IPS DF 6.9 (cell line): ENCODE data around the gene CD72.
"Not testable (repeated sequence)": the region's sequence is repeated elsewhere in the genome, so short reads cannot be mapped to it uniquely, and the experiment has no call there.

ENCODE experiments used
- DNase-seq: peaks from one replicate; pipeline ENCODE4 v3.0.0-alpha.2; 2013; ENCODE audit warnings: low read depth, low spot score
- H3K27ac ChIP-seq: one replicate; pipeline ENCODE4 v1.5.1; 2013; ENCODE audit warnings: low read length, control low read depth
- H3K27me3 ChIP-seq: 2 replicates; pipeline ENCODE4 v1.6.1; 2013; ENCODE audit warnings: mild to moderate bottlenecking, low read length; ENCODE audit not compliant: control insufficient read depth, insufficient read depth
- H3K36me3 ChIP-seq: 2 replicates; pipeline ENCODE4 v1.6.1; 2013; ENCODE audit warnings: low read length; ENCODE audit not compliant: control insufficient read depth, insufficient read depth
- H3K4me1 ChIP-seq: 2 replicates; pipeline ENCODE4 v1.6.1; 2013; ENCODE audit warnings: low read length; ENCODE audit not compliant: control insufficient read depth, insufficient read depth
- H3K4me3 ChIP-seq: 2 replicates; pipeline ENCODE4 v1.5.1; 2013; ENCODE audit warnings: mild to moderate bottlenecking, low read length
- H3K9me3 ChIP-seq: 2 replicates; pipeline ENCODE4 v1.6.1; 2013; ENCODE audit warnings: low read length, inconsistent platforms; ENCODE audit not compliant: control insufficient read depth, insufficient read depth
- WGBS: extraction: QIAGEN DNeasy Blood & Tissue Kit; methylation state at CpG from one replicate; pipeline ENCODE4 v1.1.7; 2013; ENCODE audit warnings: mixed read lengths, missing lambda C conversion rate; ENCODE audit not compliant: insufficient read length, insufficient coverage; 5-methylcytosine and 5-hydroxymethylcytosine counted together

Gene CD72

DNA sequence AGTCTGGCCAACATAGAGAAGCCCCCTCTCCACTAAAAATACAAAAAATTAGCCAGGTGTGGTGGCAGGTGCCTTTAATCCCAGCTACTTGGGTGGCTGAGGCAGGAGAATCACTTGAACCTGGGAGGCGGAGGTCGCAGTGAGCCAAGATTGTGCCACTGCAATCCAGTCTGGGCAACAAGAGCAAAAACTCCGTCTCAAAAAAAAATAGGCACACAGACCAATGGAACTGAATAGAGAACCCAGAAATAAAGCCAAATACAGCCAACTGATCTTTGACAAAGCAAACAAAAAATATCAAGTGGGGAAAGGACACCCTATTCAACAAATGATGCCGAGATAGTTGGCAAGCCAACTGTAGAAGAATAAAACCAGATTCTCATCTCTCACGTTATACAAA is 29.7 kb downstream of the CD72 start:
- not testable (repeated sequence) for H3K4me3 ChIP-seq, H3K27me3 ChIP-seq, H3K4me1 ChIP-seq, H3K27ac ChIP-seq, H3K9me3 ChIP-seq, H3K36me3 ChIP-seq, DNase-seq
- no CpG with 5 or more reads among the region's 5 CpGs for WGBS

DNA sequence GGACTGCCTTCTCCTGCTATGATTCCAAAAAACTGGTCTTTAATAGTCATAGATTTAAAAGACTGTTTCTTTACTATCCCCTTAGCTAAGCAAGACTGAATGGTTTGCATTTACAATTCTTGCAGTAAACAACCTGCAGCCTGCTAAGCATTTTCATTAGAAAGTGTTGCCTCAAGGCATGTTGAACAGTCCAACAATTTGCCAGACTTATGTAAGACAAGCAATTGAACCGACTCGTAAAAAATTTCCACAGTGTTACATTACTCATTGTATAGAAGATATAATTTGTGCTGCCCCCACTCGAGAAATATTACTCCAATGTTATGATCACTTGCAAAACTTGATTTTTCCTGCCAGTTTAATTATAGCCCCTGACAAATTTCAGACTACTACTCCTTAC is 33.5 kb downstream of the CD72 start:
- H3K4me1 ChIP-seq, H3K36me3 ChIP-seq, H3K4me3 ChIP-seq, H3K9me3 ChIP-seq, H3K27me3 ChIP-seq, H3K27ac ChIP-seq, DNase-seq: not testable (repeated sequence)
- no CpG with 5 or more reads among the region's 3 CpGs for WGBS

DNA sequence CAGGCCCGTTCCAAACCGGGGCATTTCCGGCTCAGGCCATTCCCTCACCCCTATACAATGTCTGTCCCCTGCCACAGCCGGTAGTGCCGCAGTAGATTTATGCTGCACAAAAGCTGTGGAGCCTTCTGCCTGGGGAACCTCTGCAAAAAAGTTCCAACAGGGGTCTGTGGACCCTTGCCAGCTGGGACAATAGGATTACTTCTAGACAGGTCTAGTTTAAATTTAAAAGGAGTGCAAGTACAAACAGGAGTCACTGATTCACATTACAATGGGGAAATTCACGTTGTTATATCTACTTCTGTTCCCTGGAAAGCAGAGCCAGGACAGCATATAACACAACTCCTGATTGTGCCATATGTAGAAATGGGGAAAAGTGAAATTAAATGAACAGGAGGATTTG is 34.7 kb downstream of the CD72 start:
- not testable (repeated sequence) for DNase-seq, H3K36me3 ChIP-seq, H3K4me3 ChIP-seq, H3K9me3 ChIP-seq, H3K4me1 ChIP-seq, H3K27ac ChIP-seq, H3K27me3 ChIP-seq
- no CpG with 5 or more reads among the region's 6 CpGs for WGBS

DNA sequence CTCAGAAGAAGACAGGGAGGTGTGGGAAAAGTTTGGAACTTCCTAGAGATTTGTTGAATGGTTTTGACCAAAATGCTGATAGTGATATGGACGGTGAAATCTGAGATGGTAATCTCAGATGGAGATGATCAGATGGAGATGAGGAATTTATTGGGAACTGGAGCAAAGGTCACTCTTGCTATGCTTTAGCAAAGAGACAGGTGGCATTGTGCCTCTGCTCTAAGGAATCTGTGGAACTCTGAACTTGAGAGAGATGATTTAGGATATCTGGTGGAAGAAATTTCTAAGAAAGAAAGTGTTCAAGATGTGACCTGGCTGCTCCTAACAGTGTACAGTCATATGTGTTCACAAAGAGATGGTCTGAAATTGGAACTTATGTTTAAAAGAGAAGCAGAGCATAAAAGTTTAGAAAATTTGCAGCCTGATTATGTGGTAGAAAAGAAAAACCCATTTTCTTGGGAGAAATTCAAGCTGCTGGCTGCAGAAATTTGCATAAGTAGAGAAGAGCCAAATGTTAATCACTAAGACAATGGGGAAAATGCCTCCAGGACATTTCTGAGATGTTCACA is 38.5 kb downstream of the CD72 start:
- no CpG with 5 or more reads among the region's 1 CpG for WGBS
- not testable (repeated sequence) for H3K27ac ChIP-seq, H3K4me1 ChIP-seq, H3K4me3 ChIP-seq, DNase-seq, H3K9me3 ChIP-seq, H3K27me3 ChIP-seq, H3K36me3 ChIP-seq

DNA sequence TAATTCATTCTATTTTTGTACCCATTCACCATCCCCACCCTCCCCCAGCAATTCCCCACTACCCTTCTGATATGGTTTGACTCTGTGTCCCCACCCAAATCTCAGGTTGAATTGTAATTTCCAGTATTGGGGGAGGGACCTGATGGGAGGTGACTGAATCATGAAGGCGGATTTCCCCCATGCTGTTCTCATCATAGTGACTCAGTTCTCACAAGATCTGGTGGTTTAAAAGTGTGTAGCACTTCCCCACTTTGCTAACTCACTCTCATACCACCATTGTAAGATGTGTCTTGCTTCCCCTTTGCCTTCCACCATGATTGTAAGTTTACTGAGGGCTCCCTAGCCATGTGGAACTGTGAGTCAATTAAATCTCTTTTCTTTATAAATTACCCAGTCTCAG is 39.1 kb downstream of the CD72 start:
- no peak for DNase-seq
- Histone ChIP-seq H3K27ac (no peak overlapping the region), H3K4me3 (no peak overlapping the region), H3K4me1 (no peaks in the 10 kb centered on the region), H3K9me3 (no peaks in the 10 kb centered on the region), H3K36me3 (no peaks in the 10 kb centered on the region), H3K27me3 (no peaks in the 10 kb centered on the region)
- WGBS: no CpG with 5 or more reads among the region's 1 CpG

DNA sequence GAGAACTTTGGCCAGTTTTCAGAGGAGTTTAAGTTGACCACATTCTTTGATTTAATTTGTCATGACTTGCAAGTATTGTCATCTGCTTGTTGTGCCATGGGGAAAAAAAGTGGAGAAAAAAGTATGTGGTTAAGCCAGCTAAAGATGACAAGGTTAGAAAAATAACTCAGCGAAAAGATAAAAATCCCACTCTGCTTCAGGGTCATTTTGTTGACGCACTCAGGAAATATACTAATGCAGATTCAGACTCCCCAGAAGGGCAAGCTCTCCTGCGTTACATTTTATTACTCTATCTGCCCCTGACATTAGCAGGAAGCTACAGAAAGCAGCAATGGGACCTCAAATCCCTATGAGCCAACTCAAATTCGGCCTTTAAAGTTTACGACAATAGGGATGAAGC is 40.7 kb downstream of the CD72 start:
- H3K27me3 ChIP-seq: no peaks in the 10 kb centered on the region
- no CpG with 5 or more reads among the region's 5 CpGs for WGBS
- no peak for DNase-seq

DNA sequence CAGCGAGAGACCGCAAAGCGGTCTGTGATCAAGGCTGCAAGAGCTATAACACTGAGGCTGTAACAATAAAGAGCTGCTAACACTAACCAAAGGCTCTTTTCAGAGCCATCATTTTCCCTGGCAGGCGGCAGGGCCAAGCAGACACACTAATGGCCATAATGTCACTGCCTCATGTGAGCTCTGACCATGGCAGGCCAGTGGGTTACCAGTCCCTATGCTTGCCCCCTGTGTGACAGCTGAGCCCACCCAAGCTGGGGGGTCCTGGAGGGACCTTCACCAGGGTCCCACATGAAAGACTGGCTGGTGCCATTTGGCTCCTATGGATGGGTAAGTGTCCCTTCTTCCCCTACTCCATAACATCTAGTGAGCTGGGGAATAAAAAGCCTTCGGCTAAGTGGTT is 42.7 kb downstream of the CD72 start:
- H3K9me3 ChIP-seq: no peaks in the 10 kb centered on the region
- H3K4me1 ChIP-seq: no peaks in the 10 kb centered on the region
- H3K4me3 ChIP-seq: no peak overlapping the region
- DNase-seq: no peak
- H3K27me3 ChIP-seq: no peaks in the 10 kb centered on the region
- no CpG with 5 or more reads among the region's 5 CpGs for WGBS
- no peaks in the 10 kb centered on the region for H3K36me3 ChIP-seq
- no peak overlapping the region for H3K27ac ChIP-seq

More for the DNA sequence above, 40.7 kb downstream of the CD72 start:
- Histone ChIP-seq H3K9me3 (no peaks in the 10 kb centered on the region), H3K4me3 (no peak overlapping the region), H3K4me1 (no peaks in the 10 kb centered on the region), H3K27ac (no peak overlapping the region), H3K36me3 (no peaks in the 10 kb centered on the region)

DNA sequence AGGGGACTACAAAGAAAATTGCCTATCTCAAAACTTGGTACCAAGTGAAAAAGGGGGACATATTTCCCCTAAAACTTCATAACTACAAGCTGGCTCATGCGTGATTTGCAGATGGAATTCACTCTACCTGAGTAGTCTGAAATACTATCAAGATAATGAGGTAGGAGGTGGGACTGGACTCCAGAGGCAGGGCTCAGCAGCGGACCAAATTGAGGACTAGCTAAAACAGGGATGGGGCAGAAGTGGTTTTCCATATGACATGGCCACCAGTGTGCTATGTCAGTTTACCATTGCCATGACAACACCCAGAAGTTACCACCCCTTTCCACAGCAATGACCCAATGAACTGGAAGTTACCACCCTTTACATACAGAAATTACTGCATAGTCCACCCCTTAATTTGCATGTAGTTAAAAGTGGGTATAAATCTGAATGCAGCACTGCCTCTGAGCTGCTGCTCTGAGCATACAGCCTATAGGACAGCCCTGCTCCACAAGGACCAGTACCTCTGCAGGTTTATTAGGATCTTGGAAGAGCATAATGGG is 43.6 kb downstream of the CD72 start:
- Histone ChIP-seq H3K27ac (no peak overlapping the region), H3K36me3 (no peaks in the 10 kb centered on the region), H3K4me1 (no peaks in the 10 kb centered on the region), H3K9me3 (no peaks in the 10 kb centered on the region), H3K4me3 (no peak overlapping the region), H3K27me3 (no peaks in the 10 kb centered on the region)
- no peak for DNase-seq
- WGBS: no CpG with 5 or more reads among the region's 2 CpGs

DNA sequence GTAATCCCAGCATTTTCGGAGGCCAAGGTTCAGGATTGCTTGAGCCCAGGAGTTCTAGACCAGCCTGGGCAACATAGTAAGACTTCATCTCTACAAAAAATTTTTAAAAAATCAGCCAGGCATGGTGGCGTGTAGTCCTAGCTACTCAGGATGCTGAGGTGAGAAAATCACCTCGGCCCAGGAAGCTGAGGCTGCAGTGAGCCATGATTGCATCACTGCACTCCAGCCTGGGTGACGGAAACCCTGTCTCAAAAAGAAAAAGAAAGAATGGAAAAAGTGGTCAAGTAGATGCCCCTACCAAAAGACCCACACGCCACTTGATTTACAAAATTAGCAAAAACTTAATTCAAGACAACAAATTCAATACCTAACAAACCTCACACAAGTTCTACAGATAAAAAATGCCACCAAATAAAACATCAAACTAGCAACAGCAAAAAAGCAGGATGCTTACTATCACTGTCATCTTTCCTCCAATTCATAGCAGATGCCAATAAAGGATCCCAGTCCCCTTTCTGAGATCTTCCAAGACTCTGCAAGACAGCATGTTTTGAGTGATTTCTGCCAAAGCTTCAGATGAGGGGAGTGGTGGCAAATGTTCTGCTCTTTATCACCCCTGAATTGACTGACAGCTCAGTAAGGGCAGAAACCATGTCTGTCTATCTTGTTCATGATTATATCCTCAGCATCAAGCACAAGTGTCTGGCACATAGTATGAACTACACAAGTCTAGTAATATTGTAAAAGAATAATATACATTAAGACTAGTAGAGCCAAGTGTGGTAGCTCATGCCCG is 47.3 kb downstream of the CD72 start:
- no CpG with 5 or more reads among the region's 6 CpGs for WGBS
- H3K27ac ChIP-seq: no peak overlapping the region

DNA sequence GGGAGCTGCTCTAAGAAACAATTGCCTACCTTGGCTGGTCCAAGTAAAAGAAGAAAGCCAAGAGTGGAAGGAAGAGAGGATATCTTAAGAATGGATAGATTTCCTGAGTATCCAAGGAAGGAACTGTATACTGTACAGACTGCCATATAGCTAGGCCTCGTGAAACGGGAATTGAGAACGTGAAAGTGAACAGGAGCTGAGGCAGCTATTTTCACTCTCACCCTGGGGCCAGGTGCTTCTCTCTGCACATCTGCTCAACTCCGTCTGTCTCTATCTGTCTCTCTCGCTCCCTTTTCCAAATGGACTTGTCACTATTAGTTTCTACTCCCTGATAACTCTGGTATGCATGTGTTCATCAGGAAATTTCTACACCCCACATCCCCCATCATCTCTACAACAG is 49.0 kb downstream of the CD72 start:
- no CpG with 5 or more reads among the region's 5 CpGs for WGBS
- Histone ChIP-seq H3K27me3 (no peaks in the 10 kb centered on the region), H3K27ac (no peak overlapping the region)

More for the DNA sequence above, 47.3 kb downstream of the CD72 start:
- H3K36me3 ChIP-seq: no peaks in the 10 kb centered on the region
- DNase-seq: no peak
- no peak overlapping the region for H3K4me3 ChIP-seq
- no peaks in the 10 kb centered on the region for H3K9me3 ChIP-seq
- no peaks in the 10 kb centered on the region for H3K4me1 ChIP-seq
- H3K27me3 ChIP-seq: no peaks in the 10 kb centered on the region

DNA sequence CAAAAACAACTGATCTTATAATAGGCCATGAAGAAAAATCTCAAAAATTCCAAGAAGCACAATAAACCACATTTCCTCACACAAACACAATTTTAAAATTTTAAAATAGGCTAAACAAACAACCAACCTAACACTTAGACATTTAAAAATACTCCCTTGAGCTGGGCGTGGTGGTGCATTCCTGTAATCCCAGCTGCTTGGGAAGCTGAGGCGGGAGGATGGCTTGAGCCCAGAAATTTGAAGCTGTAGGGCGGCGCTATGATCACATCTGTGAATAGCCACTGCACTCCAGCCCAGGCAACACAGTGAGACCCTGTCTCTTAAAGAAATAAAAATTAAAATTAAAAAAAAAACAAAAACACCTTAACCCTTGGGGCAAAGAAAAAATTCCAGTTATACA is 50.0 kb downstream of the CD72 start:
- no CpG with 5 or more reads among the region's 4 CpGs for WGBS
- DNase-seq: no peak

More for the DNA sequence above, 49.0 kb downstream of the CD72 start:
- Histone ChIP-seq H3K9me3 (no peaks in the 10 kb centered on the region), H3K4me3 (no peak overlapping the region), H3K36me3 (no peaks in the 10 kb centered on the region), H3K4me1 (no peaks in the 10 kb centered on the region)
- DNase-seq: no peak

More for the DNA sequence above, 50.0 kb downstream of the CD72 start:
- Histone ChIP-seq H3K4me1 (0 out of 2 replicates have a peak, but pooled peaks cover 3% of the 10 kb centered on the region), H3K4me3 (no peak overlapping the region), H3K27me3 (no peaks in the 10 kb centered on the region), H3K27ac (no peak overlapping the region), H3K36me3 (no peaks in the 10 kb centered on the region), H3K9me3 (no peaks in the 10 kb centered on the region)
